GM12878 (cell line): ENCODE results near the gene ORC4. TPM values are rescaled to one million over a fixed set of nuclear protein-coding genes. Genes with fewer than 3 reads are reported as not detected.

Source experiments
- ETV6 ChIP-seq, 2 experiments: fragments of 450-650 bp in 1 of 2; IDR thresholded peaks in 1 of 2; conservative IDR thresholded peaks in 1 of 2; 2 replicates each; pipeline ENCODE4 v1.6.1; 2014; ENCODE audit warnings: antibody characterized with exemption in 1 of 2, borderline replicate concordance in 1 of 2, low read depth in 1 of 2, mild to moderate bottlenecking in 1 of 2, moderate library complexity in 1 of 2
- EZH2 ChIP-seq: IDR thresholded peaks from 2 replicates; pipeline ENCODE4 v1.6.1; 2012; ENCODE audit warnings: low read depth, mild to moderate bottlenecking, control low read depth, inconsistent platforms, low read length, borderline replicate concordance; ENCODE audit not compliant: control insufficient read depth
- FOXM1 ChIP-seq: IDR thresholded peaks from 2 replicates; pipeline ENCODE4 v1.6.1; 2012; ENCODE audit warnings: low read depth, mild to moderate bottlenecking, inconsistent platforms, low read length, moderate library complexity
- KAT2A ChIP-seq: conservative IDR thresholded peaks from 2 replicates; pipeline ENCODE4 v1.6.1; 2011; ENCODE audit warnings: low read depth, low read length; ENCODE audit not compliant: control insufficient read depth
- POLR2AphosphoS2 ChIP-seq: IDR thresholded peaks from 2 replicates; pipeline ENCODE4 v1.6.1; 2011; ENCODE audit warnings: low read depth, mild to moderate bottlenecking, low read length, improper control_type of control experiment, moderate library complexity
- RUNX3 ChIP-seq: IDR thresholded peaks from 2 replicates; pipeline ENCODE4 v1.6.1; 2012; ENCODE audit warnings: low read length, inconsistent platforms
- WRNIP1 ChIP-seq: IDR thresholded peaks from 2 replicates; pipeline ENCODE4 v1.6.1; 2011; ENCODE audit warnings: low read depth, low read length, improper control_type of control experiment, borderline replicate concordance
- YY1 ChIP-seq: IDR thresholded peaks from 2 replicates; pipeline ENCODE4 v1.6.1; 2011; ENCODE audit warnings: low read depth, mild to moderate bottlenecking, low read length
- ZNF24 ChIP-seq: fragments of 450-650 bp; IDR thresholded peaks from 2 replicates; pipeline ENCODE4 v1.6.1; 2017; ENCODE audit warnings: antibody characterized with exemption, mild to moderate bottlenecking
- ZZZ3 ChIP-seq: IDR thresholded peaks from 2 replicates; pipeline ENCODE4 v1.6.1; 2011; ENCODE audit warnings: low read depth; ENCODE audit not compliant: control insufficient read depth, insufficient read length
- polyA plus RNA-seq, 11 experiments: library from polyadenylated mRNA; depleted of rRNA in 4 of 11; unstranded in 6 of 11; stranded (reverse) in 5 of 11; fragments of >200 nt; fragmentation: Nextera tagmentation in 4 of 11; fragmentation: Illumina TruSeq in 1 of 11; extraction: Ambion mirVana in 4 of 11; extraction: Trizol in 1 of 11; gene quantifications; 1 replicate in 1 of 11; 2 replicates in 10 of 11; pipeline versions ENCODE4 v1.2.1 to v1.2.3, GENCODE V29; 2011 to 2016; ENCODE audit warnings: inconsistent platforms in 2 of 11, missing spikeins in 2 of 11, low read depth in 1 of 11
- total RNA-seq, 4 experiments: library from RNA; depleted of rRNA in 3 of 4; stranded (reverse); fragments of >200 nt in 3 of 4; fragmentation: Illumina TruSeq in 1 of 4; extraction: Trizol in 1 of 4; gene quantifications; 2 replicates each; pipeline versions ENCODE4 v1.2.1 to v1.2.3, GENCODE V29; 2013 to 2021
- TF ChIP-seq, protein P1 (sequence below): fragments of 150-350 bp; IDR thresholded peaks from 2 replicates; pipeline ENCODE4 v1.6.1; 2016; ENCODE audit warnings: low read depth, low read length
- TF ChIP-seq, protein P2 (sequence below): IDR thresholded peaks from 2 replicates; pipeline ENCODE4 v1.6.1; 2012; ENCODE audit warnings: improper control_type of control experiment, low read depth, low read length; ENCODE audit not compliant: insufficient replicate concordance
- TF ChIP-seq, protein P3 (sequence below): fragments of 450-650 bp; formaldehyde crosslinking; IDR thresholded peaks from 2 replicates; pipeline ENCODE4 v1.5.0; 2022; ENCODE audit warnings: mild to moderate bottlenecking, missing genetic modification characterization
- TF ChIP-seq, protein P4 (sequence below): IDR thresholded peaks from 2 replicates; pipeline ENCODE4 v1.6.1; 2012; ENCODE audit warnings: low read length, inconsistent platforms

ORC4 gene
- total and polyA plus RNA-seq, 10 of the 15 experiments (the other 5 are each of a cell fraction or from before 2014, with no cell fraction given), result 25.7 to 71.3 (median 52.1) TPM

DNA sequence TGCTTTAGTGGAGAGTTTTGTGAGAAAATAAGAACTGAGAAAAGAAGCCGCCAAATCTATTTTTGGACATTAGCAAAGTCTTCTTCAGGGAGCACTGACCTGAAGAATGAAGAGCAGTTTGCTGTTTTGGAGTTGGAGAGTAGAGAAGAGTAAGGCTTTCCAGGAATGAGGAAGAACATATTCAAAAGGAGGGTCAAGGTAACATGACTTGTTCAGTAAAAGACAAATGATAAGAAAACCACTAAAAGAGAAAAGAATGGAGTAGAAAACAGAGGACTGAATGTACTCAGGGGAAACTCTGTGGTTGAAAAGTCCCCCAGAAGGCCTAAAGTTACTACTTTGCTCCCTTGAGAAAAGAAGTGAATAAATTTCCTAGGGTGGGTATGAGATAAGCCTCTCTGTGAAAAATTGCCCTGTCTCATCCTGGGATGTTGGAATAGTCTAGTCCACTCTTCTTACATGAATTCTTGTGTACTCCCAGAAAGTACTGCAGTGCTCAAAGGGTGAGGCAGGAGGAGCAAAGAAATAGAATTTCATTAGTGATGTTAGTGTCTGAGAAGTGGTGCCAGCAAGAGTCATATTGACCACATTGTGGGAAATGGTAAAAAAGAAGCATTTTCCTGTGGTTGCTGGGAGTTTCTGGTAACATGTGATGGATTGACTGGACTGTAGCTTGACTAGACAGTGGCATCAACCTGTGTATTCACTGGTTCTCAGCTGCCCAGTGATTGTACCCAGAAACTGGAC is 28.1 kb upstream of the ORC4 start (continued):
- TF ChIP-seq, protein P1, sequence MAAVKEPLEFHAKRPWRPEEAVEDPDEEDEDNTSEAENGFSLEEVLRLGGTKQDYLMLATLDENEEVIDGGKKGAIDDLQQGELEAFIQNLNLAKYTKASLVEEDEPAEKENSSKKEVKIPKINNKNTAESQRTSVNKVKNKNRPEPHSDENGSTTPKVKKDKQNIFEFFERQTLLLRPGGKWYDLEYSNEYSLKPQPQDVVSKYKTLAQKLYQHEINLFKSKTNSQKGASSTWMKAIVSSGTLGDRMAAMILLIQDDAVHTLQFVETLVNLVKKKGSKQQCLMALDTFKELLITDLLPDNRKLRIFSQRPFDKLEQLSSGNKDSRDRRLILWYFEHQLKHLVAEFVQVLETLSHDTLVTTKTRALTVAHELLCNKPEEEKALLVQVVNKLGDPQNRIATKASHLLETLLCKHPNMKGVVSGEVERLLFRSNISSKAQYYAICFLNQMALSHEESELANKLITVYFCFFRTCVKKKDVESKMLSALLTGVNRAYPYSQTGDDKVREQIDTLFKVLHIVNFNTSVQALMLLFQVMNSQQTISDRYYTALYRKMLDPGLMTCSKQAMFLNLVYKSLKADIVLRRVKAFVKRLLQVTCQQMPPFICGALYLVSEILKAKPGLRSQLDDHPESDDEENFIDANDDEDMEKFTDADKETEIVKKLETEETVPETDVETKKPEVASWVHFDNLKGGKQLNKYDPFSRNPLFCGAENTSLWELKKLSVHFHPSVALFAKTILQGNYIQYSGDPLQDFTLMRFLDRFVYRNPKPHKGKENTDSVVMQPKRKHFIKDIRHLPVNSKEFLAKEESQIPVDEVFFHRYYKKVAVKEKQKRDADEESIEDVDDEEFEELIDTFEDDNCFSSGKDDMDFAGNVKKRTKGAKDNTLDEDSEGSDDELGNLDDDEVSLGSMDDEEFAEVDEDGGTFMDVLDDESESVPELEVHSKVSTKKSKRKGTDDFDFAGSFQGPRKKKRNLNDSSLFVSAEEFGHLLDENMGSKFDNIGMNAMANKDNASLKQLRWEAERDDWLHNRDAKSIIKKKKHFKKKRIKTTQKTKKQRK, result 0 out of 2 replicates have a peak, but pooled peaks have one; percentile 1
- TF ChIP-seq ZZZ3 (no peak), FOXM1 (peak; percentile 45; the same call in 1 of the 2 replicates), WRNIP1 (no peak), ETV6 (conservative IDR thresholded peaks at IDR 0.05 in 1 of 2, IDR thresholded peaks at IDR 0.05 in 1 of 2; ENCODE audit: borderline replicate concordance in 1 of 2, low read depth in 1 of 2) (peak in 1 of 2 experiments; percentile 60; a peak in 1 of 4 replicates), ZNF24 (peak; percentile 16), POLR2AphosphoS2 (no peak; the same call in 1 of the 2 replicates), YY1 (no peak), RUNX3 (peak; percentile 97), EZH2 (no peak), KAT2A (no peak)
- TF ChIP-seq, protein P2, sequence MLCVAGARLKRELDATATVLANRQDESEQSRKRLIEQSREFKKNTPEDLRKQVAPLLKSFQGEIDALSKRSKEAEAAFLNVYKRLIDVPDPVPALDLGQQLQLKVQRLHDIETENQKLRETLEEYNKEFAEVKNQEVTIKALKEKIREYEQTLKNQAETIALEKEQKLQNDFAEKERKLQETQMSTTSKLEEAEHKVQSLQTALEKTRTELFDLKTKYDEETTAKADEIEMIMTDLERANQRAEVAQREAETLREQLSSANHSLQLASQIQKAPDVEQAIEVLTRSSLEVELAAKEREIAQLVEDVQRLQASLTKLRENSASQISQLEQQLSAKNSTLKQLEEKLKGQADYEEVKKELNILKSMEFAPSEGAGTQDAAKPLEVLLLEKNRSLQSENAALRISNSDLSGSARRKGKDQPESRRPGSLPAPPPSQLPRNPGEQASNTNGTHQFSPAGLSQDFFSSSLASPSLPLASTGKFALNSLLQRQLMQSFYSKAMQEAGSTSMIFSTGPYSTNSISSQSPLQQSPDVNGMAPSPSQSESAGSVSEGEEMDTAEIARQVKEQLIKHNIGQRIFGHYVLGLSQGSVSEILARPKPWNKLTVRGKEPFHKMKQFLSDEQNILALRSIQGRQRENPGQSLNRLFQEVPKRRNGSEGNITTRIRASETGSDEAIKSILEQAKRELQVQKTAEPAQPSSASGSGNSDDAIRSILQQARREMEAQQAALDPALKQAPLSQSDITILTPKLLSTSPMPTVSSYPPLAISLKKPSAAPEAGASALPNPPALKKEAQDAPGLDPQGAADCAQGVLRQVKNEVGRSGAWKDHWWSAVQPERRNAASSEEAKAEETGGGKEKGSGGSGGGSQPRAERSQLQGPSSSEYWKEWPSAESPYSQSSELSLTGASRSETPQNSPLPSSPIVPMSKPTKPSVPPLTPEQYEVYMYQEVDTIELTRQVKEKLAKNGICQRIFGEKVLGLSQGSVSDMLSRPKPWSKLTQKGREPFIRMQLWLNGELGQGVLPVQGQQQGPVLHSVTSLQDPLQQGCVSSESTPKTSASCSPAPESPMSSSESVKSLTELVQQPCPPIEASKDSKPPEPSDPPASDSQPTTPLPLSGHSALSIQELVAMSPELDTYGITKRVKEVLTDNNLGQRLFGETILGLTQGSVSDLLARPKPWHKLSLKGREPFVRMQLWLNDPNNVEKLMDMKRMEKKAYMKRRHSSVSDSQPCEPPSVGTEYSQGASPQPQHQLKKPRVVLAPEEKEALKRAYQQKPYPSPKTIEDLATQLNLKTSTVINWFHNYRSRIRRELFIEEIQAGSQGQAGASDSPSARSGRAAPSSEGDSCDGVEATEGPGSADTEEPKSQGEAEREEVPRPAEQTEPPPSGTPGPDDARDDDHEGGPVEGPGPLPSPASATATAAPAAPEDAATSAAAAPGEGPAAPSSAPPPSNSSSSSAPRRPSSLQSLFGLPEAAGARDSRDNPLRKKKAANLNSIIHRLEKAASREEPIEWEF, result peak; percentile 83
- TF ChIP-seq, protein P3, sequence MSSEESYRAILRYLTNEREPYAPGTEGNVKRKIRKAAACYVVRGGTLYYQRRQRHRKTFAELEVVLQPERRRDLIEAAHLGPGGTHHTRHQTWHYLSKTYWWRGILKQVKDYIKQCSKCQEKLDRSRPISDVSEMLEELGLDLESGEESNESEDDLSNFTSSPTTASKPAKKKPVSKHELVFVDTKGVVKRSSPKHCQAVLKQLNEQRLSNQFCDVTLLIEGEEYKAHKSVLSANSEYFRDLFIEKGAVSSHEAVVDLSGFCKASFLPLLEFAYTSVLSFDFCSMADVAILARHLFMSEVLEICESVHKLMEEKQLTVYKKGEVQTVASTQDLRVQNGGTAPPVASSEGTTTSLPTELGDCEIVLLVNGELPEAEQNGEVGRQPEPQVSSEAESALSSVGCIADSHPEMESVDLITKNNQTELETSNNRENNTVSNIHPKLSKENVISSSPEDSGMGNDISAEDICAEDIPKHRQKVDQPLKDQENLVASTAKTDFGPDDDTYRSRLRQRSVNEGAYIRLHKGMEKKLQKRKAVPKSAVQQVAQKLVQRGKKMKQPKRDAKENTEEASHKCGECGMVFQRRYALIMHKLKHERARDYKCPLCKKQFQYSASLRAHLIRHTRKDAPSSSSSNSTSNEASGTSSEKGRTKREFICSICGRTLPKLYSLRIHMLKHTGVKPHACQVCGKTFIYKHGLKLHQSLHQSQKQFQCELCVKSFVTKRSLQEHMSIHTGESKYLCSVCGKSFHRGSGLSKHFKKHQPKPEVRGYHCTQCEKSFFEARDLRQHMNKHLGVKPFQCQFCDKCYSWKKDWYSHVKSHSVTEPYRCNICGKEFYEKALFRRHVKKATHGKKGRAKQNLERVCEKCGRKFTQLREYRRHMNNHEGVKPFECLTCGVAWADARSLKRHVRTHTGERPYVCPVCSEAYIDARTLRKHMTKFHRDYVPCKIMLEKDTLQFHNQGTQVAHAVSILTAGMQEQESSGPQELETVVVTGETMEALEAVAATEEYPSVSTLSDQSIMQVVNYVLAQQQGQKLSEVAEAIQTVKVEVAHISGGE (CRISPR knock-in tag), result no peak
- TF ChIP-seq, protein P4, sequence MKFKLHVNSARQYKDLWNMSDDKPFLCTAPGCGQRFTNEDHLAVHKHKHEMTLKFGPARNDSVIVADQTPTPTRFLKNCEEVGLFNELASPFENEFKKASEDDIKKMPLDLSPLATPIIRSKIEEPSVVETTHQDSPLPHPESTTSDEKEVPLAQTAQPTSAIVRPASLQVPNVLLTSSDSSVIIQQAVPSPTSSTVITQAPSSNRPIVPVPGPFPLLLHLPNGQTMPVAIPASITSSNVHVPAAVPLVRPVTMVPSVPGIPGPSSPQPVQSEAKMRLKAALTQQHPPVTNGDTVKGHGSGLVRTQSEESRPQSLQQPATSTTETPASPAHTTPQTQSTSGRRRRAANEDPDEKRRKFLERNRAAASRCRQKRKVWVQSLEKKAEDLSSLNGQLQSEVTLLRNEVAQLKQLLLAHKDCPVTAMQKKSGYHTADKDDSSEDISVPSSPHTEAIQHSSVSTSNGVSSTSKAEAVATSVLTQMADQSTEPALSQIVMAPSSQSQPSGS, result peak; percentile 81
